Stomach (tissue), 19 donors: ENCODE data around the gene IWS1. TPM values are rescaled to one million over a fixed set of nuclear protein-coding genes. Genes with fewer than 3 reads are reported as not detected.
A peak's percentile ranks its signal among the peaks of the same experiment; 100 is the strongest.

Experiments used
- DNase-seq, 2 donors: peaks; one replicate each; pipeline versions ENCODE4 v3.0.0 to v3.0.0-alpha.2; 2013 to 2019
- H3K27ac ChIP-seq, 5 donors: fragments of 200-600 bp in 4 of 5; sonication (generic) in 4 of 5; one replicate each; pipeline ENCODE4 v1.5.1; 2013 to 2019; ENCODE audit warnings: mild to moderate bottlenecking in 1 of 5, moderate library complexity in 1 of 5
- H3K27me3 ChIP-seq, 3 donors: fragments of 200-600 bp; sonication (generic); one replicate each; pipeline ENCODE4 v1.5.1; 2017 to 2019; ENCODE audit warnings: mixed run types in 1 of 3
- H3K36me3 ChIP-seq, 4 donors: fragments of 200-600 bp; sonication (generic); 1 replicate in 3 of 4; 2 replicates in 1 of 4; pipeline ENCODE4 v1.5.1; 2016 to 2019
- H3K4me1 ChIP-seq, 4 donors: fragments of 200-600 bp; sonication (generic); one replicate each; pipeline ENCODE4 v1.5.1; 2016 to 2019
- H3K4me3 ChIP-seq, 4 donors: fragments of 200-600 bp; sonication (generic) in 3 of 4; one replicate each; pipeline ENCODE4 v1.5.1; 2016 to 2019; ENCODE audit warnings: mild to moderate bottlenecking in 1 of 4
- H3K9me3 ChIP-seq, 4 donors: fragments of 200-600 bp; sonication (generic); one replicate each; pipeline ENCODE4 v1.5.1; 2016 to 2019
- EP300 ChIP-seq: sonication (generic); formaldehyde crosslinking; IDR thresholded peaks from one replicate; pipeline ENCODE4 v1.6.1; 2017; ENCODE audit warnings: antibody characterized with exemption
- POLR2A ChIP-seq, 4 donors: fragments of 450-650 bp; IDR thresholded peaks; one replicate each; pipeline ENCODE4 v1.6.1; 2016; ENCODE audit warnings: antibody characterized with exemption in 4 of 4, control low read depth in 2 of 4, mild to moderate bottlenecking in 1 of 4, moderate library complexity in 1 of 4
- POLR2AphosphoS5 ChIP-seq, 3 donors: sonication (generic); formaldehyde crosslinking; IDR thresholded peaks; one replicate each; pipeline ENCODE4 v1.6.1; 2016; ENCODE audit warnings: antibody characterized with exemption in 3 of 3
- WGBS, 5 donors: extraction: QIAGEN DNeasy Blood & Tissue Kit in 3 of 5; methylation state at CpG; one replicate each; pipeline versions ENCODE4 v1.1.5 to v1.1.7; 2013 to 2018; 5-methylcytosine and 5-hydroxymethylcytosine counted together
- intact Hi-C: fragments of 100-400 bp; cut with DNase I; formaldehyde crosslinking; loops from one replicate; pipeline ENCODE4 v1.15.1; 2023; ENCODE audit warnings: low total_unique reads
- long read RNA-seq, 10 donors: transcript quantifications; one replicate each; lab custom pipeline, GENCODE V29; 2026
- polyA plus RNA-seq, 3 donors: library from polyadenylated mRNA; stranded (reverse); fragments of 200-250 nt; gene quantifications; one replicate each; pipeline ENCODE4 v1.2.3, GENCODE V29; 2013
- total RNA-seq, 5 donors: library from RNA; depleted of rRNA; stranded (reverse); fragments of >200 nt; gene quantifications; one replicate each; pipeline versions ENCODE4 v1.1.0 to v1.2.3, GENCODE V29; 2014 to 2016
- TF ChIP-seq, protein P1 (sequence below), 7 experiments: fragments of 450-650 bp in 4 of 7; fragments of 200-600 bp in 3 of 7; sonication (generic) in 3 of 7; IDR thresholded peaks; one replicate each; pipeline ENCODE4 v1.5.1; 2016 to 2019; ENCODE audit warnings: antibody characterized with exemption in 7 of 7, control low read depth in 2 of 7, mild to moderate bottlenecking in 1 of 7
- donor health status: healthy with polysubstance abuse.
- donor health status: Bipolar disorder and iron deficiency.
- donor health status: healthy.

IWS1 gene
- 100 to 1,000 TPM in 2 of 5 donors, 10 to 100 TPM in 3; 27.4 to 145 (median 92.2) TPM for total RNA-seq
- 10 to 100 TPM; 18.7 to 20.7 (median 20.6) TPM for polyA plus RNA-seq
- long read RNA-seq, donor 1, partial matches to known transcripts = 0 of 1 reads
- long read RNA-seq, donor 1, other reads (novel, unspliced or antisense) = 0 of 1 reads
- long read RNA-seq, donor 2, partial matches to known transcripts = 0 of 2 reads
- long read RNA-seq, donor 2, other reads (novel, unspliced or antisense) = 0 of 2 reads
- long read RNA-seq, donor 3 = 0 reads
- long read RNA-seq, donor 4 = 0 reads
- long read RNA-seq, donor 5, partial matches to known transcripts = 0 of 2 reads
- long read RNA-seq, donor 5, other reads (novel, unspliced or antisense) = 0 of 2 reads
- long read RNA-seq, donor 6 = 0 reads
- long read RNA-seq, donor 7, partial matches to known transcripts = 6 of 8 reads
- long read RNA-seq, donor 7, other reads (novel, unspliced or antisense) = 0 of 8 reads
- long read RNA-seq, donor 8, partial matches to known transcripts = 0 of 2 reads
- long read RNA-seq, donor 8, other reads (novel, unspliced or antisense) = 0 of 2 reads
- long read RNA-seq, donor 9, partial matches to known transcripts = 5 of 7 reads
- long read RNA-seq, donor 9, other reads (novel, unspliced or antisense) = 0 of 7 reads
- long read RNA-seq, donor 10, partial matches to known transcripts = 0 of 1 reads
- long read RNA-seq, donor 10, other reads (novel, unspliced or antisense) = 0 of 1 reads

GRCh38 chr2:127526132-127527000 lies at the start of gene IWS1:
TSS of gene IWS1 (minus strand) at chr2:127526489. CDS start at chr2:127526208, 281 bp downstream.
- peak; percentile 95 to 99 for DNase-seq
- intact Hi-C loops = no loop called here
- Histone ChIP-seq H3K4me1 (peaks cover 9 to 35% (median 27%) of the 10 kb centered on the region in 4 donors), H3K9me3 (no peaks in the 10 kb centered on the region), H3K27ac (peak within 1 kb of the TSS; percentile 93 to 98 (median 97)), H3K27me3 (no peaks in the 10 kb centered on the region), H3K4me3 (peak within 1 kb of the TSS; percentile 81 to 92 (median 84)), H3K36me3 (peaks cover 0 to 24% (median 21%) of the 10 kb centered on the region in 4 donors)
- peak in 1 of 4 donors; percentile 15 for TF ChIP-seq POLR2A (IDR thresholded peaks at IDR 0.05)
- peak; percentile 17 for TF ChIP-seq EP300
- peak; percentile 63 to 76 (median 75) for TF ChIP-seq POLR2AphosphoS5 (IDR thresholded peaks at IDR 0.05)
- TF ChIP-seq, protein P1, sequence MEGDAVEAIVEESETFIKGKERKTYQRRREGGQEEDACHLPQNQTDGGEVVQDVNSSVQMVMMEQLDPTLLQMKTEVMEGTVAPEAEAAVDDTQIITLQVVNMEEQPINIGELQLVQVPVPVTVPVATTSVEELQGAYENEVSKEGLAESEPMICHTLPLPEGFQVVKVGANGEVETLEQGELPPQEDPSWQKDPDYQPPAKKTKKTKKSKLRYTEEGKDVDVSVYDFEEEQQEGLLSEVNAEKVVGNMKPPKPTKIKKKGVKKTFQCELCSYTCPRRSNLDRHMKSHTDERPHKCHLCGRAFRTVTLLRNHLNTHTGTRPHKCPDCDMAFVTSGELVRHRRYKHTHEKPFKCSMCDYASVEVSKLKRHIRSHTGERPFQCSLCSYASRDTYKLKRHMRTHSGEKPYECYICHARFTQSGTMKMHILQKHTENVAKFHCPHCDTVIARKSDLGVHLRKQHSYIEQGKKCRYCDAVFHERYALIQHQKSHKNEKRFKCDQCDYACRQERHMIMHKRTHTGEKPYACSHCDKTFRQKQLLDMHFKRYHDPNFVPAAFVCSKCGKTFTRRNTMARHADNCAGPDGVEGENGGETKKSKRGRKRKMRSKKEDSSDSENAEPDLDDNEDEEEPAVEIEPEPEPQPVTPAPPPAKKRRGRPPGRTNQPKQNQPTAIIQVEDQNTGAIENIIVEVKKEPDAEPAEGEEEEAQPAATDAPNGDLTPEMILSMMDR (IDR thresholded peaks at IDR 0.05) = peak in 2 of 7 experiments; percentile 27 to 33
- 0 to 1% (median 0%) methylated on average over 56 to 70 of the region's 70 CpGs for WGBS, 5 donors

DNA sequence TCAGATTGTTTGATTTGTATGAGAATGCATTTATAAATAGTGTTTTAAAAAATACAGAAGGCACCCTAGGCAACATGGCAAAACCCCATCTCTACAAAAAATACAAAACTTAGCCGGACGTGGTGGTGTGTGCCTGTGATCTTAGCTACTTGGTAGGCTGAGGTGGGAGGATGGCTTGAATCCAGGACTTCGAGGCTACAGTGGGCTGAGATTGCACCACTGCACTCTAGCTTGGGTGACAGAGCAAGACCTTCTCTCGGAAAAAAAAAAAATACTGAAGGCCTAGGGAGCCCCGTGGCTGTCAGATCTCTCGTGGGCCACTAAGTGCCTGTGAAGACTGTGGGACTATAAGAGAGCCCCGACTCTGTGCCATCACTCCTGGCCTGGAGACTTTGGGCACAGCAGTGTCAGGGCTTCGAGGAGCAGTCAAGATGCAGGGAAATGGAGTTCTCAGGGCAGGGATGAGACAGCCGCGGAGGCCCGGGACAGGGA lies 49.7 kb upstream of the IWS1 start:
- peak in 1 of 2 donors; percentile 23 for DNase-seq
- intact Hi-C loops = no loop called here

DNA sequence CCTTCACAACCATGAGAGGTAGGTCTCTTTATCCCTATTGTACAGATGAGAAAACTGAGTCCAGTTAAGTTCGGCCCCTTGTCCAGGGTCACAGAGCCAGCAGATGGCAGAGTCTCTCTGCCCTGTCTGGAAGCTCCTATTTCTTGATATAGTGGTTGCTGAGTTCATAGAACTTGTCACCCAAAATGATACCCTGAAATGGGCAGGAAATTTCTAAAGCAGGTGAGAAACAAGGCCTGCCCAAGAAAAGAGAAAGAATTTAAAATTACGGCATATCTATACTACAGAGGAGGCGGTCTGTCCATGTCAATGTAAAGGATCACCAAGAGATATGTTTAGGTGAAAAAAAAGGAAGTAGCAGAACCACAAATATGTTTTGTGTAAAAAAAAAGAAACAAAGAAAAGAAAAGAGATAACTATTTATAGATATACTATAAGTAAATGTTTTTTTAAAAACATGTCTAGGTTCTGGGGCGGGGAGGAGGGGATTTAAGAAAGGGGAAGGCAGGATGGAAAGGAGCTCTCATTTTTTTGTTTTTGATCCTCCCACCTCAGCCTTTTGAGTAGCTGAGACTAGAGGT lies 49.0 kb upstream of the IWS1 start:
- H3K4me1 ChIP-seq = no peaks in the 10 kb centered on the region
- no peak overlapping the region for H3K27ac ChIP-seq
- peaks cover 0 to 16% (median 0%) of the 10 kb centered on the region in 3 donors for H3K27me3 ChIP-seq
- H3K36me3 ChIP-seq = no peaks in the 10 kb centered on the region
- DNase-seq = peak in 1 of 2 donors; percentile 10
- TF ChIP-seq POLR2A (IDR thresholded peaks at IDR 0.05) (no peak), EP300 (no peak), POLR2AphosphoS5 (IDR thresholded peaks at IDR 0.05) (no peak)
- TF ChIP-seq, protein P1 (IDR thresholded peaks at IDR 0.05) = no peak
- intact Hi-C loops = no loop called here
- 81 to 86% (median 86%) methylated on average over 4 of the region's 4 CpGs for WGBS, 5 donors
- no peaks in the 10 kb centered on the region for H3K9me3 ChIP-seq
- no peak overlapping the region for H3K4me3 ChIP-seq

More for the DNA sequence above, 49.7 kb upstream of the IWS1 start:
- WGBS, 5 donors = 64 to 78% (median 74%) methylated on average over 8 to 11 of the region's 11 CpGs
- Histone ChIP-seq H3K4me3 (no peak overlapping the region), H3K27me3 (peaks cover 0 to 16% (median 0%) of the 10 kb centered on the region in 3 donors), H3K36me3 (no peaks in the 10 kb centered on the region), H3K9me3 (no peaks in the 10 kb centered on the region), H3K27ac (no peak overlapping the region), H3K4me1 (no peaks in the 10 kb centered on the region)
- no peak for TF ChIP-seq EP300
- TF ChIP-seq, protein P1 (IDR thresholded peaks at IDR 0.05) = no peak
- TF ChIP-seq POLR2A (IDR thresholded peaks at IDR 0.05) = no peak
- TF ChIP-seq POLR2AphosphoS5 (IDR thresholded peaks at IDR 0.05) = no peak
